Measurements from ENCODE around the gene TNIK. TPM values are rescaled to one million over a fixed set of nuclear protein-coding genes. Genes with fewer than 3 reads are reported as not detected.

TNIK gene
- total and polyA plus RNA-seq, 2 of the 13 experiments (the other 11 are each of a cell fraction or from before 2014, with no cell fraction given) = 0.15 to 0.22 TPM

DNA sequence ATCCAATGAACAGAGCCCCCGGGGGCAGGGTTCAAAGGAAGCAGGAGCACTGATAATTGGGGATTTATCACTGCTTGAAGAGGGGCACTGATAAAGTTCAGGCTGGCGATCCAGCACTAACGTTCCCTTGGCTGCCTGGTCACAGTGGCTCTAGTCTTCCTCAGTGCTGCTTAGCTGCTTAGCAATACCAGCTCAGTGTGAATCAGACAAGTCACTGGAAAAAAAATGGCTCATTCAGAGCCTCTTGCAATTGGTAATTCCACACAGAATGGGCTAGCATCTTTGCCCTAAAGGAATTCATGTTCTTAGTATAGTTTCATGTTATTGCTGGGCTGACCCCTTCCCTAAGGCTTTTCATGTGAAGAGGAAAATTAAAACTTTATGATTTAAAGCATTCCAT, 338.0 kb downstream of the TNIK start:
- no TSS peak for BruUV-seq (replicated peaks)
- no peak for DNase-seq (ENCODE audit: low spot score)
- H2AFZ ChIP-seq (ENCODE audit: low read length) = no peak overlapping the region
- no peak overlapping the region for H3K9ac ChIP-seq (ENCODE audit: insufficient read depth, low read depth, low read length)
- H3K4me1 ChIP-seq (ENCODE audit: insufficient read depth, low read length) = peaks cover 25% of the 10 kb centered on the region
- no peaks in the 10 kb centered on the region for H3K9me3 ChIP-seq (ENCODE audit: low read length)
- H3K79me2 ChIP-seq (ENCODE audit: insufficient read depth, low read length) = no peaks in the 10 kb centered on the region
- CTCF ChIA-PET (ENCODE audit: low intra/inter-chr PET ratio, low total read pairs) = no interaction called here
- no peaks in the 10 kb centered on the region for H3K27me3 ChIP-seq (ENCODE audit: control insufficient read depth in 1 of 2, insufficient read depth in 2 of 2, low read length in 2 of 2)
- intact Hi-C loops (cut with micrococcal nuclease; ENCODE audit: unreplicated experiment) (no loop called here), in situ Hi-C loops (cut with HindIII; ENCODE audit: extremely low pct_ligation_motif_present, low pct_unique_long_range_greater_than_20kb) (no loop called here)
- WGBS (ENCODE audit: low lambda C conversion rate) = 75% methylated on average over 3 of the region's 3 CpGs
- no peaks in the 10 kb centered on the region for H4K20me1 ChIP-seq (ENCODE audit: insufficient read depth, low read length)
- POLR2A ChIA-PET = no interaction called here
- no peak overlapping the region for H3K4me2 ChIP-seq (ENCODE audit: low read depth, low read length)
- no peak overlapping the region for H3K27ac ChIP-seq (ENCODE audit: extremely low read length, insufficient read depth, low read length)
- no peak for TF ChIP-seq RFXANK (CRISPR knock-in tag; IDR thresholded peaks at IDR 0.05)
- TF ChIP-seq ZNF570 (CRISPR knock-in tag; IDR thresholded peaks at IDR 0.05; ENCODE audit: borderline replicate concordance) = no peak
- TF ChIP-seq TSC22D2 (CRISPR knock-in tag; IDR thresholded peaks at IDR 0.05; ENCODE audit: borderline replicate concordance) = no peak
- TF ChIP-seq, protein P1, sequence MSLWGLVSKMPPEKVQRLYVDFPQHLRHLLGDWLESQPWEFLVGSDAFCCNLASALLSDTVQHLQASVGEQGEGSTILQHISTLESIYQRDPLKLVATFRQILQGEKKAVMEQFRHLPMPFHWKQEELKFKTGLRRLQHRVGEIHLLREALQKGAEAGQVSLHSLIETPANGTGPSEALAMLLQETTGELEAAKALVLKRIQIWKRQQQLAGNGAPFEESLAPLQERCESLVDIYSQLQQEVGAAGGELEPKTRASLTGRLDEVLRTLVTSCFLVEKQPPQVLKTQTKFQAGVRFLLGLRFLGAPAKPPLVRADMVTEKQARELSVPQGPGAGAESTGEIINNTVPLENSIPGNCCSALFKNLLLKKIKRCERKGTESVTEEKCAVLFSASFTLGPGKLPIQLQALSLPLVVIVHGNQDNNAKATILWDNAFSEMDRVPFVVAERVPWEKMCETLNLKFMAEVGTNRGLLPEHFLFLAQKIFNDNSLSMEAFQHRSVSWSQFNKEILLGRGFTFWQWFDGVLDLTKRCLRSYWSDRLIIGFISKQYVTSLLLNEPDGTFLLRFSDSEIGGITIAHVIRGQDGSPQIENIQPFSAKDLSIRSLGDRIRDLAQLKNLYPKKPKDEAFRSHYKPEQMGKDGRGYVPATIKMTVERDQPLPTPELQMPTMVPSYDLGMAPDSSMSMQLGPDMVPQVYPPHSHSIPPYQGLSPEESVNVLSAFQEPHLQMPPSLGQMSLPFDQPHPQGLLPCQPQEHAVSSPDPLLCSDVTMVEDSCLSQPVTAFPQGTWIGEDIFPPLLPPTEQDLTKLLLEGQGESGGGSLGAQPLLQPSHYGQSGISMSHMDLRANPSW (CRISPR knock-in tag; IDR thresholded peaks at IDR 0.05; ENCODE audit: borderline replicate concordance) = no peak
- no peak for TF ChIP-seq ZNF564 (CRISPR knock-in tag; IDR thresholded peaks at IDR 0.05)
- TF ChIP-seq TFDP2 (CRISPR knock-in tag; IDR thresholded peaks at IDR 0.05) = no peak
- TF ChIP-seq ZNF639 (CRISPR knock-in tag; conservative IDR thresholded peaks at IDR 0.05) = no peak
- H3K36me3 ChIP-seq (replicated peaks in 1 of 2; ENCODE audit: control insufficient read depth in 1 of 2, insufficient read depth in 2 of 2, low read length in 2 of 2) = no peaks in the 10 kb centered on the region
- no peak for FAIRE-seq
- no peak for ATAC-seq
- H3K4me3 ChIP-seq (replicated peaks in 1 of 3; ENCODE audit: insufficient read depth in 1 of 3, low read depth in 2 of 3, low read length in 3 of 3) = no peak overlapping the region

Measured in HepG2 (cell line).